GM18868 (cell line): Measurements from ENCODE around the gene MPIG6B.
A peak's percentile ranks its signal among the peaks of the same experiment; 100 is the strongest.

Experiments used
- ATAC-seq: cut with Tn5 transposase; IDR thresholded peaks from one replicate; pipeline ENCODE4 v1.9.1; 2021; ENCODE audit warnings: mild to moderate bottlenecking, moderate library complexity; ENCODE audit not compliant: unreplicated experiment

MPIG6B gene

GRCh38 chr6:31720196-31720770 is 2.9 kb upstream of the MPIG6B start:
- no peak for ATAC-seq

GRCh38 chr6:31721351-31722020 is 1.7 kb upstream of the MPIG6B start, which contains the start of gene LY6G6C:
TSS of gene LY6G6C (minus strand) at chr6:31721746. CDS start at chr6:31721679, 67 bp downstream.
- no peak for ATAC-seq

- ATAC-seq = no peak
These were observed 1.0 kb upstream of the MPIG6B start for GRCh38 chr6:31722173-31722572.

DNA sequence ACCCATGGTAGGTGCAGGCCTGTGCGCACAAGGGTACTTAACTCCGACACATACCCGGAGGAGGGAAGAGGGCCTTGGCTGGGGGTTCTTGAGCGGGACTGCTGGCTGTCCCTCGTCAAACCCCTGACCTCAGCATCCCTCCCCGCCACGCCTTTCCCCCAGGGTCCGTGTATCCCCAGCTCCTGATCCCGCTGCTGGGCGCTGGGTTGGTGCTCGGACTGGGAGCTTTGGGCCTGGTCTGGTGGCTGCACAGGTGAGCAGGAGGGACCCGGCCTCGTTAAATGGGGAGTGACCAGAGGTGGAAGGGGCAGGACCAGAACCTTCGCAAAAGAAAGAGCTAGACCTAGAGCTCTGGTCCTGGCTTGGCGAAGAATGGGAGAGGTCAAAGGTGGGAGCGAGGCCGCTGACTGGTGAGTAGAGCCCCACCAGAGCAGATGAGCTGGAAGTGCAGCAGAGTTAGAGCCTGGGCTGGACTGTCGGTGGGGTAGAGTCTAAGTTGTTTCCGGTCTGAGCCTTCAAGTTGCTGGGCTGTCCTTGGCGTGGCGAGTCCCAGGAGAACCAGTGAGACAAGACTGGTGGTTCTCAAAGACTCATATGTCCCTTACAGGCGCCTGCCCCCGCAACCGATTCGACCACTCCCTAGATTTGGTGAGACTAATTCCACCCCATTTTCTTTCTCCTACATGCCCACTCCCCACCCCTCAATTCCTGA is 963 bp downstream of the MPIG6B start:
- no peak for ATAC-seq

DNA sequence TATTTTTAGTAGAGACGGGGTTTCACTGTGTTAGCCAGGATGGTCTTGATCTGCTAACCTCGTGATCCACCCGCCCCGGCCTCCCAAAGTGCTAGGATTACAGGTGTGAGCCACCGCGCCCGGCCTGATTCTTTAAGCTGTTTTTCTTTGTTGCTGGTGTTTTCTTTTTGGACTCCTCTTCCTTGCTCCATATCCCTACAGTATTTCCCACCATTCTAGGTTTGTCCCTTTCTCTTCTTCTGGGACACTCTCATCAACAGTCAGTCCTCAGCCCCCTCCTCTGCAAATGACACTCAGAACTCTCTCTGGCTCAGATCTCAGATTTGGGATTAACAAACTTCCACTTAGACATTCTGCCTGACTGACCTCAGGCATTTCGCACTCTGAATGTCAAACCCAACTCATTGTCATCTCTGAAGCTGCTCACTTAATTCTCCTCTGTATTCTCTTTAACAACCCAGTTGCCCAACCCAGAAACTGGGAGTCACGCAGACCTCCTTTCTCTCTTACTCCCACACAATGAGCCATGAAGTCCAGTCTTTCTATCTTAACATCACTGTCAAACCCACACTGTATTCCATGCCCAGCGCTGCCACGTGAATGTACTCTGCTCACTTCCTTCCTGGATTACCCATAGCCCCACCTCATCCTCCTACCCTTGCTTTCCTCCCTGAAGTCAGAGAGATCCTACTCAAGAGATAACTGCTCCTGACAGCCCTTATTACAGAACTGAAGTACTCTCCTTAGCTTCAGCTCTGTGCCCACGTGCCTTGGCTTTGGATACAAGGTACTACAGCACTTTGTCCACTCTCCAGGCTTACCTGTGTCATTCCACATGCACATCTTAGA is 2.6 kb downstream of the MPIG6B start:
- no peak for ATAC-seq

GRCh38 chr6:31727034-31727716 is 4.0 kb downstream of the MPIG6B start:
- ATAC-seq = no peak

DNA sequence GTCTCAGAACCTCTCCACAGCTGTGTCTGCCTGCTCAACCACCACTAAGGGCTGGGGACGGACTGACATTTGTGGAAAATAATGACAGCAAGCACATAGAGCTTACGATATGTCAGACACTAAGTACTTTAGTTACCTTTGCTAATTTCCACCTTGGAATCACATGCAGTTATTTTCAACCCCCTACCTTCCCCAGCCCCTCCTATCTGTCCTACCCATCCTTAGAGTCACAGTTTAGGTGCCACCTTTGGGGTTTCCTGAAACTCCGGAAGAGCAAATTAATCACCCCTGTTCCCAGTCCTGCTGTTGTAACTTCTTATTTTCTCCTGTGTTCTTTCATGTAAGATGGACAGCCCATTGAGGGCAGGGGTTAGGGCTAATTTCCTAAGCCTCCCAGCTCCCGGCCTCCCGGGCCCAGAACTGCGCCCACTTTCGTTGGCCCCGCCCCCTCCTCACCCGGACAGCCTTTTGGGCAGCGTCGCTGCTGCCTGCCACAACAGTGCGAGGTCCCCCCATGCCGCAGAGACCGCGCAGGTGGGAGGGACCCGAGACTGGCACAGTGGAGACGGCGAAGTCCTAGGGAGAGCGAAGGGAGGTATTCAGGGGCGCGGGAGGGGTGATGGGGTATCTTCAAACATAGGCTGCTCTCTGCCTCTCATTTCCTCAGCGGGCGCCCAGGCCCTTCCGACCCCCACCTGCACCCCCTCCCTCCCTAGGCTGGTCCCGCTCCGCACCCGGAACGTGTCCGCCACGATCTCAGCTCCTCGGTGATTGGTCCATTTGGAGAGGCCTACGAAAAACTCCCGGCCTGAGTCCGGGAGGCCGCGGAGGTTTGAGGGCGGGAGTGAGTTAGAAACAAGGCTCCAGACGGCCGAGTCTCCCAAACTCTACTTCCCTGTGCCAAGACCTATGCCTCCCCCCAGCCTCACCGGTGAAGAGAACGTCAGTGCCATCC is 4.8 kb downstream of the MPIG6B start:
- no peak for ATAC-seq

DNA sequence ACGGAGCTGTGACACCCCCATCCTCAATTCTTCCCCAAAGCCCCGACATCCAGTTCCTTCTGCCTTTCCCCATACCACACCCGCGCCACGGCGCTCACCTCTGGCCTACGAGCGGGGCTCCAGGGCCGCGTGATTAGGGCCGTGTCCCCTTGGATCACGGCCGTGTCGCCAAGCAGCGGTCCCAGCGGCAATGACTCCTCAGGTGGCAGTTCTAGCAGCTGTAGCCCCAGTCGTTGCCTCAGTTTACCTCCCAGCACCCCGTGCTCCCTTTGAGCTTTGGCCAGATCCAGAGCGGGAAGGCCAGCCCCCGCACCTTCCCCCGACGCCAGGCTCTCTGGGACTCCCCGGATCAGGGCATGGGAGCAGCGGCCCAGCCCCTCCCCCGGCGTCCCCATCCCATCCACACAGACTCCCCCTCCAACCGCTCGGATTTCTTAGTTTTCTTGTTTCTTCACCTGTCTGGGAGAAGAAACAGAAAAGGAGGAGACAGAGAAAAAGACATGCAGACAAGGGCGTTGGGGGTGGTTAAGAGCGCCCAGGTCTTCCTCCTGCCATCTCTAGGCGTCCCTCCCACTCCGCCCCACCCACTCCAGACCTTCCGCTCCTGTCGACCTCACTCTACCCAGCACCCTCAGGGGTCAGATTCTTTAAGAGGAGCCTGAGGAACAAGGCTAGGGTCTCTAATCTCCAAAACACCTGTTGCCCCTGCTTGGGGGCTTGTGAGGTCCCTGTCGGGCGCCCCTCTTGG is 5.8 kb downstream of the MPIG6B start, which contains the start of gene DDAH2:
DDAH2 (minus strand) TSS at position 533 of the 748 bp plus-strand sequence; CDS start at position 395, 138 bp downstream.
- no peak for ATAC-seq

DNA sequence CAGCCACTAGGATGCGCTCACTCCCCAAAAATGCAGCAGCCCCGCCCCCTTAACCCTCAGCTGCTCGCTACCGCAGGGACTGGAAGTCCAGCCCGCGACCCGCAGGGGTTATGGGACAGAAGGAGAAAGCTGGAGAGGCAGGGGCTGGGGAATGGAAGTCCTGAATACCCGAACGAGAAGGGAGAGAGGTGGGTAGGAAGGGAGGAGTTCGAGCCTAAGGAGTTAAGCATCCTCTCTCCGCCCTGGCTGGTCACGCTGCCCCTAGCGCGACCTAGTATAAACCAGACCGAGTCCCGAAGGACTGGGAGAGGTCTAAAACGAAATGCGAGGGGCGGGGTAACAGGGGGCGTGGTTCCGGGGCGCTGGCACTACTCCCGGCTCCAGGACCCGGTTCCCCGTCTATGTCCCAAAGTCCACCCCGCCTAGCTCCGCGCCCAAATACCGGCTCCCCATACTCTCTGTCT is 6.4 kb downstream of the MPIG6B start:
- ATAC-seq = no peak

DNA sequence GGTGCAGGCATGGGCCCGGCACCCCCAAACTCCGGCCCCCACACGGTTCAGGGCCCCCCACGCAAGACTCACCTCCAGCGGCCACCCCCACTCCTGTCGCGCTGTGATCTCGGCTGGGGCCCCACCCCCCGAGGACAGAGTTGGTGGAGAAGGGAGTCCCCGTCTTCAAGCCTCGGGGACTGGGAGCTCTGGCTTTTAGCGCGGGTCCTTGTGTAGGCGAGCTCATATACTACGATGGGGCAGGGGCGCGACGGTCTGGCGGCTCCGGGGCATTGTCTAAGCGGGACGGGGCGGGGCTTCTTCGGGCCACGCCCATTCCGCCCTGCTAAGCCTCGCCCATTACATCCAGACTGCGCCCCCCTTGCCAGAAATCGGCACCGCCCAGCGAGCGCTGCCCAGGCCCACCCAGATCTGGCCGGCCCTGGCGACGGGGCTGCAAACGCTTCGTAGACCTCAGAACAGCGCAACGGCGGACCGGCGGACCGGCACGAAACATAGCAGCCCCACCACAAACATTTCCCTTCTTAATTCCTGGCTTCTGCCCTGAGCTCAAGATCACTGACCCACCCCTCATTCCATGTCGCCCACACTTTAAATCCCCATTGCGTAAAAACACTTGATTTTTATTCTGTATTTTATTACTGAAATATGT is 6.9 kb downstream of the MPIG6B start:
- ATAC-seq = no peak

DNA sequence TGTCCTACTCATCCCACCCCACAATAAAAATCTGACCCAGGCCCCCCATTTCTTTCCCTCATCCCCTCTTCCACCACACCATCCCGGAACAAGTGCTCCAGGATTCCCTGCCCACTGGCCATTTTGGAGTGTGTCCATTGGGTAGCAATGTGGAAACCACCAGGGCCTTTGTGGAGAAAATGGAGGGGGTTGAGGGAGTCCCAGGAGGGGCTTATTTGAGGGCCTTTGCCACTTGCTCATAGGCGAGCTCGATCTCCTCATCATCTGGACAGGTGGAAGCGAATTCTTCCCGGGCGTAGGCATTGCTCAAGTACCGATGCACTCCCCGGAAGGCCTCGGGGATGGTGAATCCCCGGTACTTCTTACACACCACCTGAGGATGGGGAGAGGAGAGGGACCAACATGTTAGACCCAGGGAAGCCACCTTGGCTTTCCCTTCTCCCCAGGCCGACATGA is 7.5 kb downstream of the MPIG6B start:
- no peak for ATAC-seq

DNA sequence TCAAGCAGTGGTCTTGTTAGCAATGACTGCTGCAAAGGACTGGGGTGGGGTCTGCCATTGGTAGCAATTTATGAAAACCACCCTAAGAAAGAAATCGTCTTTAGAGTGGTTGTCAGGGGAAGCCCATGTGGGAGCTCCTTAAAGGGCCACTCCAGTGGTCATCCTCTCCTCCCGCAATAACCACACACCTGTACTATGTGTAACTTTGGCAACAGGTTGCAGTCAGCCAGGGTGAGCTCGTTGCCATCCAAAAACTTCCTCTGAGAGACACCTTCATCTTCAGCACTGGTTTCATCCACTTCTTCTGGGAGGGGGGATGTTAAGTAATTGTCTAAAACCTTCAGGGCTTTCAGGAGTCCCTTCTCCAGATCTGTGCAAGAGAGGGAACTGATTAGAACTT is 8.9 kb downstream of the MPIG6B start:
- no peak for ATAC-seq

GRCh38 chr6:31733734-31734133 is 10.6 kb downstream of the MPIG6B start:
- ATAC-seq = no peak

DNA sequence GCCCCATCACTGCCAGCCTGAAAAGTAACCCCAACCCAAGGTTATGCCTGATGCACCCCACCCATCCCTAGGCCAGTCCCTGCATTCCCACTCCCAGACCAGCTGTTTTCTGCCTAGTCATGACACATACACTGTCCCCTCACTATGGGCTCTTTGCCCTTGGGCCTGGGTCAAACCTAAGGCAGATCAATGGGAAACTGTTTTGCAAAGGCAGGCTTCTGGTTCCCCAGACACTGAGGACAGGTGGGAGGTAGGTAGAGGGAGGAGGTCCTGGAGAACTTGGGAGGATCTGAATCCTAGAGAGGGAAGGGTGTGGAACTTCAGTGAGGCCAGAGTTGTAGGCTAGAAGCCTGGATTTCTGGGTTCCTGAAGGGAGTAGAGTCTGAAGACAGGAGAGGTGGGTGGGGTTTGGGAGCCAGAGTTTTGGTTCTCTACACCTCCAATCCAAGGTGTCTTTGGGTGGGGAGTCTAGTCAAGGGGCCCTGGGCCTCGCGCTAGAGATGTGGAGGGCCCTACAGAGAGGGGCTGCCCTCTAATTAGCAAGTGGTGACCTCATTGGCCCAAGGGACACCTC is 11.2 kb downstream of the MPIG6B start:
- no peak for ATAC-seq

GRCh38 chr6:31734821-31735406 is 11.7 kb downstream of the MPIG6B start:
- ATAC-seq = peak; percentile 32

DNA sequence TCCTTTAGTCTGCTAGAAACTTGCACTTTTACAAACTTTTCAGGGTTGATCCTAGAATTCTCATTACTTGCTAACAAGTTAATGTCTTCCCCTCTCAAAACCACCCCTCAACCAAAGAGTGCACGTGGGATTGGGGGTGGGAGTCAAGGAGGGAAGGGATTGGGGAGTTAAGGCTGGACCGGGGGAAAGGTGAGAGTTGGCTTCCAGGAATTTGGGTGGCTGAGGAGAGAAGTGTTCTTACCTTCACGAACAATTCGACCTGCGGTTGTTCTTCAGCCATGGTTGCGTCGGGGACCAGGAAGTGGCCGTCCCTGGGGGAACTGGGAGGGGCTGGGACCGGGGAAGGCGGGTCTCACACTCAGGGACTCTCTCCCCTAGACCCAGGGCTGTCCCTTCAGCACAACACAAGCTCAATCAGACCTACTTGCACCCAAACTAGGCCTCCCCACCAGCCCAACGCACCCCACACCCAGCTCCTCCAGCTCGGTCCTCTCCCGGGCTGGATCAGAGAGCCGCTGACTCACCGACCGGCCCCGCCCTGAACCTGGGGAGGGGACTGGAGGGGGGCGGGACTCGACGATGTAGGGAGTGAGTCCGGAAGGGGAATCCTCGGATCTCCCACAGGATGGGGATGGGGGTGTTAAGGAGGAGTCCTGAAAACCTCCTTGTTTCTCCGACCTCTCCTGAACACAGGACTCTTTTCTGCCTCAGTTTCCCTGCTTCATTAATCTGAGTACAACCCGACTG is 13.0 kb downstream of the MPIG6B start, which contains the start of gene CLIC1:
CLIC1 (minus strand) TSS at position 510 of the 747 bp plus-strand sequence; CDS start at position 280, 230 bp downstream.
- ATAC-seq = peak; percentile 28
